HL-60 (cell line): Measurements from ENCODE around the gene EPS15.

Experiments
- DNase-seq, 2 experiments: peaks; one replicate each; pipeline ENCODE4 v3.0.0-alpha.2; 2010 to 2020; ENCODE audit warnings: low read depth in 1 of 2, low spot score in 1 of 2
- H3K27ac ChIP-seq: fragments of 250-450 bp; sonication (Bioruptor Pico); replicated peaks from 2 replicates; pipeline ENCODE4 v1.5.1; 2020; ENCODE audit warnings: mild to moderate bottlenecking, moderate library complexity
- H3K27me3 ChIP-seq: fragments of 250-450 bp; sonication (Bioruptor Pico); 2 replicates; pipeline ENCODE4 v1.5.1; 2021; ENCODE audit warnings: mild to moderate bottlenecking, moderate library complexity; ENCODE audit not compliant: insufficient read depth, poor library complexity, severe bottlenecking
- H3K4me3 ChIP-seq: replicated peaks from 2 replicates; pipeline ENCODE4 v1.5.1; 2011; ENCODE audit warnings: mild to moderate bottlenecking, control low read depth, low read length; ENCODE audit not compliant: insufficient read depth
- GABPA ChIP-seq: IDR thresholded peaks from 2 replicates; pipeline ENCODE4 v1.6.1; 2012; ENCODE audit warnings: low read depth
- POLR2AphosphoS5 ChIP-seq: IDR thresholded peaks from 2 replicates; pipeline ENCODE4 v1.6.1; 2012; ENCODE audit warnings: low read depth
- SPI1 ChIP-seq: IDR thresholded peaks from 2 replicates; pipeline ENCODE4 v1.6.1; 2012; ENCODE audit warnings: low read depth, mild to moderate bottlenecking, borderline replicate concordance
- TF ChIP-seq, protein P1 (sequence below): IDR thresholded peaks from 2 replicates; pipeline ENCODE4 v1.6.1; 2012; ENCODE audit warnings: low read depth; ENCODE audit not compliant: insufficient replicate concordance
- TF ChIP-seq, protein P2 (sequence below): IDR thresholded peaks from one replicate; pipeline ENCODE4 v1.5.1; 2011; ENCODE audit warnings: low read length, control low read depth, inconsistent platforms; ENCODE audit not compliant: insufficient read depth

Gene EPS15

DNA sequence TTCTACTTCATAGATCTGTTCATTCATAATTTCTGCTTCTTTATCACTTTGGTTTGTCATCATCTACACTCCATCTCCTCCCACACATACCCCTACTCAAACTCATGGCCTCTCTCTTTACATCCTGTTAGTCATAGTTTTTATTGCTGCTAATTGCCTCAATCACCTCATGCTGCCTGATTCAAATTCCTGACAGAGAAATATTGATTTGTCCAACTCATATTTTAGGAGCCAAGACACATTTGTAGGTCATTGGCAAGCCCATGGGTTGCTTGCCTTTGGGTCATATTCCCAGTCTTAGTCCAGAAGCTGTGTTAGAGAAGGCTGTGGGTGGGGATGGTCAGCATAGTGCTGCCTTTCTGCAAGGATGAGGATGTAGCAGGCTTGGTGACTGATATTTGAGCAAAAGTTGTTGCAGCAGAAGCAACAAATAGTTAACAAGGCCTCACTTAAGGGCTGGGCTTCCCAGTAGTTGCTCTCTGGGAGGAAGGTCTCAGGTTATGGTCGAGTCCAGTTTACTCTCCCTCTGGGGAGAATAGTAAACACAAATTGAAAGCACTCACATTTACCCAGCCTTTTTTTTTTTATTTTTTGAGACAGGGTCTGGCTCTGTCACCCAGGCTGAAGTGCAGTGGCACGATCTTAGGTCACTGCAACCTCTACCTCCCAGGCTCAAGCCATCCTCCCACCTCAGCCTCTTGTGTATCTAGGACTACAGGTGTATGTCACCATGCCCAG, 22.4 kb upstream of the EPS15 start:
- no peaks in the 10 kb centered on the region for H3K27me3 ChIP-seq
- no peak overlapping the region for H3K27ac ChIP-seq
- no peak overlapping the region for H3K4me3 ChIP-seq
- TF ChIP-seq, protein P1, sequence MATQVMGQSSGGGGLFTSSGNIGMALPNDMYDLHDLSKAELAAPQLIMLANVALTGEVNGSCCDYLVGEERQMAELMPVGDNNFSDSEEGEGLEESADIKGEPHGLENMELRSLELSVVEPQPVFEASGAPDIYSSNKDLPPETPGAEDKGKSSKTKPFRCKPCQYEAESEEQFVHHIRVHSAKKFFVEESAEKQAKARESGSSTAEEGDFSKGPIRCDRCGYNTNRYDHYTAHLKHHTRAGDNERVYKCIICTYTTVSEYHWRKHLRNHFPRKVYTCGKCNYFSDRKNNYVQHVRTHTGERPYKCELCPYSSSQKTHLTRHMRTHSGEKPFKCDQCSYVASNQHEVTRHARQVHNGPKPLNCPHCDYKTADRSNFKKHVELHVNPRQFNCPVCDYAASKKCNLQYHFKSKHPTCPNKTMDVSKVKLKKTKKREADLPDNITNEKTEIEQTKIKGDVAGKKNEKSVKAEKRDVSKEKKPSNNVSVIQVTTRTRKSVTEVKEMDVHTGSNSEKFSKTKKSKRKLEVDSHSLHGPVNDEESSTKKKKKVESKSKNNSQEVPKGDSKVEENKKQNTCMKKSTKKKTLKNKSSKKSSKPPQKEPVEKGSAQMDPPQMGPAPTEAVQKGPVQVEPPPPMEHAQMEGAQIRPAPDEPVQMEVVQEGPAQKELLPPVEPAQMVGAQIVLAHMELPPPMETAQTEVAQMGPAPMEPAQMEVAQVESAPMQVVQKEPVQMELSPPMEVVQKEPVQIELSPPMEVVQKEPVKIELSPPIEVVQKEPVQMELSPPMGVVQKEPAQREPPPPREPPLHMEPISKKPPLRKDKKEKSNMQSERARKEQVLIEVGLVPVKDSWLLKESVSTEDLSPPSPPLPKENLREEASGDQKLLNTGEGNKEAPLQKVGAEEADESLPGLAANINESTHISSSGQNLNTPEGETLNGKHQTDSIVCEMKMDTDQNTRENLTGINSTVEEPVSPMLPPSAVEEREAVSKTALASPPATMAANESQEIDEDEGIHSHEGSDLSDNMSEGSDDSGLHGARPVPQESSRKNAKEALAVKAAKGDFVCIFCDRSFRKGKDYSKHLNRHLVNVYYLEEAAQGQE, result no peak
- TF ChIP-seq SPI1, result no peak
- no peak for TF ChIP-seq POLR2AphosphoS5
- TF ChIP-seq, protein P2, sequence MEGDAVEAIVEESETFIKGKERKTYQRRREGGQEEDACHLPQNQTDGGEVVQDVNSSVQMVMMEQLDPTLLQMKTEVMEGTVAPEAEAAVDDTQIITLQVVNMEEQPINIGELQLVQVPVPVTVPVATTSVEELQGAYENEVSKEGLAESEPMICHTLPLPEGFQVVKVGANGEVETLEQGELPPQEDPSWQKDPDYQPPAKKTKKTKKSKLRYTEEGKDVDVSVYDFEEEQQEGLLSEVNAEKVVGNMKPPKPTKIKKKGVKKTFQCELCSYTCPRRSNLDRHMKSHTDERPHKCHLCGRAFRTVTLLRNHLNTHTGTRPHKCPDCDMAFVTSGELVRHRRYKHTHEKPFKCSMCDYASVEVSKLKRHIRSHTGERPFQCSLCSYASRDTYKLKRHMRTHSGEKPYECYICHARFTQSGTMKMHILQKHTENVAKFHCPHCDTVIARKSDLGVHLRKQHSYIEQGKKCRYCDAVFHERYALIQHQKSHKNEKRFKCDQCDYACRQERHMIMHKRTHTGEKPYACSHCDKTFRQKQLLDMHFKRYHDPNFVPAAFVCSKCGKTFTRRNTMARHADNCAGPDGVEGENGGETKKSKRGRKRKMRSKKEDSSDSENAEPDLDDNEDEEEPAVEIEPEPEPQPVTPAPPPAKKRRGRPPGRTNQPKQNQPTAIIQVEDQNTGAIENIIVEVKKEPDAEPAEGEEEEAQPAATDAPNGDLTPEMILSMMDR, result no peak
- TF ChIP-seq GABPA, result no peak
- no peak for DNase-seq

DNA sequence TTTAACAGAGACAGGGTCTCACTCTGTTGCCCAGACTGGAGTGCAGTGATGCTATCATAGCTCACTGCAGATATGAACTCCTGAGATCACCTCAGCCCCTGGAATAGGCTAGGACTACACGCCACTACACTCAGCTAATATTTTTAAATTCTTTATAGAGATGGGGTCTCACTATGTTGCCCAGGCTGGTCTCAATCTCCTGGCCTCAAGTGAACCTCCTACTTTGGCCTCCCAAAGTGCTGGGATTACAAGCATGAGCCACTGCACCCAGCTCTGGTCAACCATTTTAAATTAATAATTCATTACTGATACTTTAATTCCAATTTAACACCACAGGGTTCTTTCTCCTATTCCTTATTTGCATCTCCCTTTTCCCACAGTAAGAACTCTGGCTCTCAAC, 18.5 kb upstream of the EPS15 start:
- H3K4me3 ChIP-seq, result no peak overlapping the region
- no peak overlapping the region for H3K27ac ChIP-seq
- no peak for DNase-seq
- H3K27me3 ChIP-seq, result no peaks in the 10 kb centered on the region
- TF ChIP-seq, protein P1, result no peak

DNA sequence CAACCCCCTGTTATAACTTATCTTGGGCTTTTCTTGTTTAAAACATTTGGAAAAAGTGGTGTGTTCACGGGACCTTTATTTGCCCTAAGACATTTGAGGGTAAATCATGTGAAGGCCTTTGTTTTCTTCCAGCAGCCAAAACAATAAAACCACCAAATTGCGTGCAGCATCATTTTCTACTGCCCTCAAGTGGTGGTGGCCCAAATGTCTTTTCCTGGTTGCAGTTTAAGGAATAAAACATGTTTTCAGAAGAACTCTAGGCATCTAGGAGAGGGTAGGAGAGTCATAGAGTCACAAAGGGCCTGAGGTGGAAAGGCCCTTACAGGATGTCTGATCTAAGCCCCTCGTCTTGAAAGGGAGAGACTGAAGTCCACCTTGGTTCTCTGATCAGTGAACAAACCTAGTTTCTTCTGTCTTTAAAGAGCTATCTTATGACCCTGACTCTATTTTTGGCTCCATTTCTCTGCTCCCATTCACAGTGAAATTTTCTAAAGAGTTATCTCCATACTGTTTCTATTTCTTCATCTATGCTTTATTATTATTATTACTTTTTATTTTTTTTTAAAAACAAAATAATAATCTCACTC, 16.0 kb upstream of the EPS15 start:
- no peak for TF ChIP-seq GABPA
- TF ChIP-seq, protein P2, result peak; percentile 47
- H3K27me3 ChIP-seq, result no peaks in the 10 kb centered on the region
- no peak overlapping the region for H3K4me3 ChIP-seq
- no peak overlapping the region for H3K27ac ChIP-seq
- DNase-seq, result peak in 1 of 2 experiments; percentile 46

DNA sequence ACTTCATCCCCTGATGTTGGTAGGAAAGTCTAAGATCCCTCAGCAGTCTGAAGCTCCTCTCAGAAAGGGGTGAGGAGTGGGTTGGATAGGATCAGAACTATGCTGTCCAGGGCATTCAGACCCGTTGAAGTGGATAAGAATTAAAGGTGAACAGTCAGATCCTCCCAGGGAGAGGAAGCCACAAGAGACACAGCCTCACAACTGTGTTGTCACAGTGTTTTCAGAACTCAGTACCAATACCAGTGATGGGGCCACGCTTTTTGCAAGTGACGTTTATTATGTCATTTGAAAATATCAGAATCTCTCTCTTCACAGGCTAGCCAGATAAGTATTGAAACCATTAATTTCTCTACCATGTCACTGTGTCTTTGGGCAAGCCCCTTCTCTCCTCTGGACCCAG, 15.4 kb upstream of the EPS15 start:
- H3K27me3 ChIP-seq, result no peaks in the 10 kb centered on the region
- H3K4me3 ChIP-seq, result no peak overlapping the region
- H3K27ac ChIP-seq, result no peak overlapping the region
- TF ChIP-seq POLR2AphosphoS5 (no peak), GABPA (no peak)
- TF ChIP-seq, protein P2, result no peak
- TF ChIP-seq, protein P1, result no peak
- no peak for DNase-seq
